SW 1271 (cell line): ENCODE measurements around the gene MACROD2.

Experiments
- DNase-seq, 2 experiments: peaks; one replicate each; lab custom pipeline; 2025; lab: John Stamatoyannopoulos, UW

The MACROD2 gene

GRCh38 chr20:14525426-14525825 is 530.1 kb downstream of the MACROD2 start:
- DNase-seq = no peak

GRCh38 chr20:14526891-14527290 is 531.6 kb downstream of the MACROD2 start:
- no peak for DNase-seq

- DNase-seq = no peak
These were observed 536.5 kb downstream of the MACROD2 start for GRCh38 chr20:14531786-14532185.

GRCh38 chr20:14536738-14537137 is 541.4 kb downstream of the MACROD2 start:
- no peak for DNase-seq

- DNase-seq = no peak
These were observed 543.1 kb downstream of the MACROD2 start for GRCh38 chr20:14538433-14538832.

- no peak for DNase-seq
These were observed 547.7 kb downstream of the MACROD2 start for GRCh38 chr20:14543040-14543439.

GRCh38 chr20:14544688-14545087 is 549.4 kb downstream of the MACROD2 start:
- no peak for DNase-seq

GRCh38 chr20:14550655-14551054 is 555.3 kb downstream of the MACROD2 start:
- DNase-seq = no peak

GRCh38 chr20:14553774-14554534 is 558.6 kb downstream of the MACROD2 start:
- DNase-seq = no peak

- no peak for DNase-seq
These were observed 560.4 kb downstream of the MACROD2 start for GRCh38 chr20:14555676-14556075.

- DNase-seq = no peak
These were observed 560.9 kb downstream of the MACROD2 start for GRCh38 chr20:14556206-14556605.

- DNase-seq = no peak
These were observed 564.3 kb downstream of the MACROD2 start for GRCh38 chr20:14559612-14560011.

- no peak for DNase-seq
These were observed 566.5 kb downstream of the MACROD2 start for GRCh38 chr20:14561741-14562221.

GRCh38 chr20:14562981-14563380 is 567.7 kb downstream of the MACROD2 start:
- DNase-seq = no peak

- DNase-seq = no peak
These were observed 571.2 kb downstream of the MACROD2 start for GRCh38 chr20:14566505-14566904.

GRCh38 chr20:14568225-14568624 is 572.9 kb downstream of the MACROD2 start:
- no peak for DNase-seq

- DNase-seq = no peak
These were observed 573.4 kb downstream of the MACROD2 start for GRCh38 chr20:14568701-14569100.

GRCh38 chr20:14569641-14570040 is 574.3 kb downstream of the MACROD2 start:
- DNase-seq = no peak

- no peak for DNase-seq
These were observed 575.5 kb downstream of the MACROD2 start for GRCh38 chr20:14570811-14571210.

GRCh38 chr20:14573676-14574075 is 578.4 kb downstream of the MACROD2 start:
- DNase-seq = no peak

- DNase-seq = no peak
These were observed 581.0 kb downstream of the MACROD2 start for GRCh38 chr20:14576196-14576877.

GRCh38 chr20:14580418-14581074 is 585.2 kb downstream of the MACROD2 start:
- no peak for DNase-seq

GRCh38 chr20:14581731-14582130 is 586.4 kb downstream of the MACROD2 start:
- DNase-seq = no peak
